Hepatocyte (in vitro differentiated cells): ENCODE results near the gene S100A8. TPM values are rescaled to one million over a fixed set of nuclear protein-coding genes. Genes with fewer than 3 reads are reported as not detected.
"Not testable (repeated sequence)": the region's sequence is repeated elsewhere in the genome, so short reads cannot be mapped to it uniquely, and the experiment has no call there.

Experiments
- DNase-seq: peaks from one replicate; pipeline ENCODE4 v3.0.0-alpha.2; 2016; ENCODE audit warnings: low spot score
- H2AFZ ChIP-seq: fragments of 200-600 bp; sonication (generic); 2 replicates; pipeline ENCODE4 v1.6.0; 2016; ENCODE audit warnings: antibody characterized with exemption, mild to moderate bottlenecking
- H3K27ac ChIP-seq: fragments of 200-600 bp; sonication (generic); 2 replicates; pipeline ENCODE4 v1.5.1; 2016; ENCODE audit warnings: mild to moderate bottlenecking
- H3K27me3 ChIP-seq: fragments of 200-600 bp; sonication (generic); 2 replicates; pipeline ENCODE4 v1.6.1; 2016
- H3K36me3 ChIP-seq: fragments of 200-600 bp; sonication (generic); replicated peaks from 2 replicates; pipeline ENCODE4 v1.5.1; 2016; ENCODE audit warnings: low read depth; ENCODE audit not compliant: insufficient read depth
- H3K4me1 ChIP-seq: fragments of 200-600 bp; sonication (generic); 2 replicates; pipeline ENCODE4 v1.5.1; 2016; ENCODE audit warnings: mild to moderate bottlenecking, moderate library complexity; ENCODE audit not compliant: insufficient read depth
- H3K4me2 ChIP-seq: fragments of 200-600 bp; sonication (generic); 2 replicates; pipeline ENCODE4 v1.6.0; 2016
- H3K4me3 ChIP-seq: fragments of 200-600 bp; sonication (generic); 2 replicates; pipeline ENCODE4 v1.5.1; 2016; ENCODE audit warnings: mild to moderate bottlenecking
- H3K79me2 ChIP-seq: fragments of 200-600 bp; sonication (generic); 2 replicates; pipeline ENCODE4 v1.6.0; 2017; ENCODE audit warnings: mild to moderate bottlenecking
- H3K9me2 ChIP-seq: fragments of 200-600 bp; sonication (generic); replicated peaks from 2 replicates; pipeline ENCODE4 v1.6.0; 2017; ENCODE audit warnings: mild to moderate bottlenecking; ENCODE audit not compliant: insufficient read depth
- H3K9me3 ChIP-seq: fragments of 200-600 bp; sonication (generic); 2 replicates; pipeline ENCODE4 v1.5.1; 2016; ENCODE audit warnings: low read depth, mild to moderate bottlenecking
- H4K20me1 ChIP-seq: fragments of 200-600 bp; sonication (generic); 2 replicates; pipeline ENCODE4 v1.6.0; 2016; ENCODE audit warnings: mild to moderate bottlenecking; ENCODE audit not compliant: insufficient read depth, poor library complexity, severe bottlenecking
- CTCF ChIP-seq: fragments of 200-600 bp; sonication (generic); IDR thresholded peaks from 2 replicates; pipeline ENCODE4 v1.5.1; 2016; ENCODE audit warnings: antibody characterized with exemption, mild to moderate bottlenecking; ENCODE audit not compliant: poor library complexity
- EZH2 ChIP-seq: fragments of 200-600 bp; sonication (generic); IDR thresholded peaks from 2 replicates; pipeline ENCODE4 v1.6.1; 2016; ENCODE audit warnings: antibody characterized with exemption, mild to moderate bottlenecking, borderline replicate concordance
- EZH2phosphoT487 ChIP-seq: fragments of 200-600 bp; sonication (generic); IDR thresholded peaks from one replicate; pipeline ENCODE4 v1.6.1; 2018; ENCODE audit warnings: antibody characterized with exemption, mild to moderate bottlenecking, low read depth, moderate library complexity; ENCODE audit not compliant: unreplicated experiment, severe bottlenecking
- WGBS: methylation state at CpG from one replicate; pipeline ENCODE4 v1.1.6; 2016; ENCODE audit warnings: low lambda C conversion rate; ENCODE audit errors: missing lambda C conversion rate; 5-methylcytosine and 5-hydroxymethylcytosine counted together
- polyA plus RNA-seq: library from polyadenylated mRNA; unstranded; fragments of >200 nt; fragmentation: Nextera tagmentation; extraction: Ambion mirVana; gene quantifications from 2 replicates; pipeline ENCODE4 v1.2.1, GENCODE V29; 2016
- total RNA-seq: library from RNA; depleted of rRNA; stranded (reverse); fragments of >200 nt; gene quantifications from 2 replicates; pipeline ENCODE4 v1.2.3, GENCODE V29; 2014

S100A8 gene
- total and polyA plus RNA-seq, 2 experiments from 2014 or later: 0.70 to 2.2 TPM

DNA sequence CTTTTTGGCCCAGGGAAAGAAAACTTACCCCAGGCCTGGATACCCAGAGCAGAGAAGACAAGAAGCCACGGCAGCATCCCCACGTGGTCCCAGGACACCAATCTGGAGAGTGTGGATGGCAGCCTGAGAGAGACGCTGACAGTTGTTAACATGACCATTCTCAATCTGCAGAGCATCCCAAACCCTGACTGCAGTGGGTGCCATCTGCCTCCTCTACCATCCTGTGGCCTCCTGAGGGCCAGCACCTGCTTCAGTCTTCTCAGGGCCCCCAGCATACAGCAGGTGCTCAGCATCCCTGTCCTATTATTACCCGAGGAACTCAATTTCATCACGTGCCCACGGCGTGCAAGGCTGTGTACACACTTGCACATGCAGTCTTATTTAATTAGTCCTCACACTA is 43.0 kb downstream of the S100A8 start:
- Histone ChIP-seq H3K9me3 (no peaks in the 10 kb centered on the region), H3K27ac (no peak overlapping the region), H3K36me3 (no peaks in the 10 kb centered on the region), H3K79me2 (no peaks in the 10 kb centered on the region), H3K27me3 (peaks cover 17% of the 10 kb centered on the region), H4K20me1 (no peaks in the 10 kb centered on the region), H3K9me2 (no peaks in the 10 kb centered on the region), H2AFZ (no peak overlapping the region), H3K4me1 (no peaks in the 10 kb centered on the region), H3K4me3 (no peak overlapping the region), H3K4me2 (no peak overlapping the region)
- no peak for TF ChIP-seq EZH2phosphoT487
- TF ChIP-seq EZH2: no peak
- no peak for TF ChIP-seq CTCF
- 73% methylated on average over 7 of the region's 7 CpGs for WGBS
- DNase-seq: no peak

DNA sequence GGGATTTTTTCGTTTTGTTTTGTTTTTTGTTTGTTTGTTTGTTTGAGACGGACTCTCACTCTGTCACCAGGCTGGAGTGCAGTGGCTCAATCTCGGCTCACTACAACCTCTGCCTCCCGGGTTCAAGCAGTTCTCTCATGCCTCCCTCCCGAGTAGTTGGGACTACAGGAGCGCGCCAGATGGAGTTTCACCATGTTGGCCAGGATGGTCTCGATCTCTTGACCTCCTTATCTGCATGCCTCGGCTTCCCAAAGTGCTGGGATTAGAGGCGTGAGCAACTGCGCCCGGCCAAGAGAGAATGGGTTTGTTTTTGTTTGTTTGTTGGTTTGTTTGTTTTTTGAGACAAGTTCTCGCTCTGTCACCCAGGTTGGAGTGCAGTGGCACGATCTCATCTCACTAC is 43.8 kb downstream of the S100A8 start:
- H4K20me1 ChIP-seq, H3K4me1 ChIP-seq, H3K4me2 ChIP-seq, DNase-seq, H3K9me2 ChIP-seq, H2AFZ ChIP-seq, H3K79me2 ChIP-seq, H3K36me3 ChIP-seq, H3K27ac ChIP-seq, H3K4me3 ChIP-seq, H3K9me3 ChIP-seq: not testable (repeated sequence)
- WGBS: 69% methylated on average over 14 of the region's 14 CpGs
- H3K27me3 ChIP-seq: peaks cover 17% of the 10 kb centered on the region

- Histone ChIP-seq H3K4me2 (no peak overlapping the region), H3K9me3 (no peaks in the 10 kb centered on the region), H3K4me3 (no peak overlapping the region), H4K20me1 (no peaks in the 10 kb centered on the region), H2AFZ (no peak overlapping the region), H3K79me2 (no peaks in the 10 kb centered on the region), H3K36me3 (no peaks in the 10 kb centered on the region), H3K9me2 (no peaks in the 10 kb centered on the region), H3K27ac (no peak overlapping the region), H3K4me1 (no peaks in the 10 kb centered on the region), H3K27me3 (peaks cover 12% of the 10 kb centered on the region)
- TF ChIP-seq EZH2phosphoT487: no peak
- DNase-seq: no peak
- WGBS: 86% methylated on average over 6 of the region's 6 CpGs
Observed at GRCh38 chr1:153346077-153346723, 44.7 kb downstream of the S100A8 start.

DNA sequence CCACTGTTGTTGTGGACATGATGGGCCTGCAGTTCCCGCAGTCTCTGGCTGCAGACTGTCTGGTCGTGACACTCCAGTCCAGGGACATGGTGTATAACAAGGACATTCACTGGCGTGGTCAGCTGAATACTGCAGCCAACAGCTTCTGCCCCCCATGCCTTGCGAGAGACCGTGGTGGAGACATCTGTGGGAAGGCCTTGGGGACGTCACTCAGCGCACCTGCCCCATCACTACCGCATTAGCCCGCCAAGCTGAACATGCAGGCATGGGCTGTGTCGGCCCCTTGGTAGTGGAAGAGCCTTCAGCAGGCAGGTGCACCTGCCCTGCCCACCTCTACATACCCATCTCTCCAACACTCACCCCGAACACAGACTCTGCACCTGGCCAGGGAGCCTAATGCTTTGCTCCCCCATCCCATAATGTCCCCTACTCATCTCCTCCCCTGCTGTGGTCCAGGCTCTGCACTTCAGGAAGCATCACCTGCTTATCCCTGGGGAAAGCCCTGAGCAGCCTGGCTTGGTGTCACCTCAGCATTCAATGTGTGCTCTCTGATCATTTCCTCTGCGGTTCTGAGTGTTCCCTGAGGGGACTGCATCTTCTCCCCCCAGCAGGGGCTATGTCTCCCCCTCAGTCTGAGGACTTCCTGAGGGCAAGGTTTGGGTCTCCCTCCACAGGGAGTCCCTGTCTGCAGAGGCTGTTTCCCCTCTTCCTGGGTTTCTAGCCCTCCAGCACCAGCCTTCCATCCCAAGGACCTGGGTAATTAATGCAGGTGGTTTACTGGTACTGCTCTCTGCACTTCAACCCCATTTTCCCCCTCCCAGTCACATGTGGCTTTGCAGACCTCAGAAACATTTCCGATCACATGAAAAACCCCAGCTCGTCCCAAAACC is 45.4 kb downstream of the S100A8 start:
- H3K9me2 ChIP-seq: no peaks in the 10 kb centered on the region
- no peak for DNase-seq
- no peaks in the 10 kb centered on the region for H3K4me1 ChIP-seq
- no peaks in the 10 kb centered on the region for H3K79me2 ChIP-seq
- H4K20me1 ChIP-seq: no peaks in the 10 kb centered on the region
- peaks cover 8% of the 10 kb centered on the region for H3K27me3 ChIP-seq
- no peaks in the 10 kb centered on the region for H3K9me3 ChIP-seq
- H2AFZ ChIP-seq: no peak overlapping the region
- H3K4me2 ChIP-seq: no peak overlapping the region
- no peak overlapping the region for H3K4me3 ChIP-seq
- no peak overlapping the region for H3K27ac ChIP-seq
- 84% methylated on average over 14 of the region's 14 CpGs for WGBS
- no peak for TF ChIP-seq EZH2
- no peak for TF ChIP-seq EZH2phosphoT487
- TF ChIP-seq CTCF: no peak
- no peaks in the 10 kb centered on the region for H3K36me3 ChIP-seq
